Gastrocnemius medialis (tissue), 4 donors: ENCODE data around the gene COPS3.

Experiments
- POLR2A ChIP-seq, 2 donors: fragments of 450-650 bp; IDR thresholded peaks; one replicate each; pipeline ENCODE4 v1.6.1; 2017; ENCODE audit warnings: antibody characterized with exemption in 2 of 2, mild to moderate bottlenecking in 2 of 2, moderate library complexity in 2 of 2
- TF ChIP-seq, protein P1 (sequence below), 5 experiments: fragments of 450-650 bp in 3 of 5; fragments of 200-600 bp in 2 of 5; sonication (generic) in 2 of 5; IDR thresholded peaks in 4 of 5; conservative IDR thresholded peaks in 1 of 5; 1 replicate in 4 of 5; 2 replicates in 1 of 5; pipeline ENCODE4 v1.5.1; 2016 to 2019; ENCODE audit warnings: antibody characterized with exemption in 5 of 5, mild to moderate bottlenecking in 3 of 5, moderate library complexity in 3 of 5

DNA sequence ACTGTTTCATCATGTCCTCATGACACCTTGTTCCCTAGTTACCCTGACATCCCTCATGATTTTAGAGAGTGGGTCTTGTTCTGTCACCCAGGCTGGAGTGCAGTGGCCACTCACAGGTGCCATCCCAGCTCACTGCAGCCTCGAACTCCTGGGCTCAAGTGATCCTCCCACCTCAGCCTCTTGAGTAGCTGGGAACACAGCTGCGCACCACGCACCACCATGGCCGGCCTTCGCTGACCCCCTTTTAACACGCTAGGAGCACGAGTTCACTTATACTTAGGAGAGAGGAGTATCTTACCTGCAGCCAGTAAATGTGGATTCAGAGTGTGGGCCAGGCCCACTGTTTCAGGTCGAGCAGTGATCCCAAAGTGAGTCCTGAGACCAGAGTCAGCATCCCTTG lies 43.6 kb upstream of the COPS3 start:
- TF ChIP-seq, protein P1, sequence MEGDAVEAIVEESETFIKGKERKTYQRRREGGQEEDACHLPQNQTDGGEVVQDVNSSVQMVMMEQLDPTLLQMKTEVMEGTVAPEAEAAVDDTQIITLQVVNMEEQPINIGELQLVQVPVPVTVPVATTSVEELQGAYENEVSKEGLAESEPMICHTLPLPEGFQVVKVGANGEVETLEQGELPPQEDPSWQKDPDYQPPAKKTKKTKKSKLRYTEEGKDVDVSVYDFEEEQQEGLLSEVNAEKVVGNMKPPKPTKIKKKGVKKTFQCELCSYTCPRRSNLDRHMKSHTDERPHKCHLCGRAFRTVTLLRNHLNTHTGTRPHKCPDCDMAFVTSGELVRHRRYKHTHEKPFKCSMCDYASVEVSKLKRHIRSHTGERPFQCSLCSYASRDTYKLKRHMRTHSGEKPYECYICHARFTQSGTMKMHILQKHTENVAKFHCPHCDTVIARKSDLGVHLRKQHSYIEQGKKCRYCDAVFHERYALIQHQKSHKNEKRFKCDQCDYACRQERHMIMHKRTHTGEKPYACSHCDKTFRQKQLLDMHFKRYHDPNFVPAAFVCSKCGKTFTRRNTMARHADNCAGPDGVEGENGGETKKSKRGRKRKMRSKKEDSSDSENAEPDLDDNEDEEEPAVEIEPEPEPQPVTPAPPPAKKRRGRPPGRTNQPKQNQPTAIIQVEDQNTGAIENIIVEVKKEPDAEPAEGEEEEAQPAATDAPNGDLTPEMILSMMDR (IDR thresholded peaks at IDR 0.05 in 4 of 5, conservative IDR thresholded peaks at IDR 0.05 in 1 of 5): no peak
- TF ChIP-seq POLR2A (IDR thresholded peaks at IDR 0.05): no peak
